ENCODE data around the gene ASPRV1.

- TF ChIP-seq POLR2A (IDR thresholded peaks at IDR 0.05) (no peak), CTCF (IDR thresholded peaks at IDR 0.05) (no peak)
These were observed 4.5 kb upstream of the ASPRV1 start for GRCh38 chr2:69965756-69966445.

Measured in testis (tissue), 2 donors.